K562 (cell line): ENCODE results near the gene DRAXIN. TPM values are rescaled to one million over a fixed set of nuclear protein-coding genes. Genes with fewer than 3 reads are reported as not detected.

Experiments used
- BCOR ChIP-seq: fragments of 450-650 bp; IDR thresholded peaks from 2 replicates; pipeline ENCODE4 v1.6.1; 2016
- CBX2 ChIP-seq: fragments of 200-600 bp; sonication (generic); IDR thresholded peaks from one replicate; pipeline ENCODE4 v1.6.1; 2012; ENCODE audit warnings: mild to moderate bottlenecking, low read length, inconsistent platforms; ENCODE audit not compliant: insufficient read depth, poor library complexity, severe bottlenecking
- CBX3 ChIP-seq, 2 experiments: IDR thresholded peaks; 1 replicate in 1 of 2; 2 replicates in 1 of 2; pipeline ENCODE4 v1.6.1; 2012; ENCODE audit warnings: inconsistent platforms in 2 of 2, low read length in 2 of 2, borderline replicate concordance in 1 of 2, control low read depth in 1 of 2
- CHD4 ChIP-seq: fragments of 200-600 bp; sonication (generic); IDR thresholded peaks from 3 replicates; pipeline ENCODE4 v1.6.1; 2012; ENCODE audit warnings: low read depth, mild to moderate bottlenecking, mixed read lengths, low read length, inconsistent platforms; ENCODE audit not compliant: insufficient read depth, insufficient replicate concordance, poor library complexity, severe bottlenecking
- E2F6 ChIP-seq, 2 experiments: IDR thresholded peaks; 2 replicates each; pipeline ENCODE4 v1.6.1; 2011; ENCODE audit warnings: borderline replicate concordance in 1 of 2, control low read depth in 1 of 2, low read depth in 1 of 2, low read length in 1 of 2, mild to moderate bottlenecking in 1 of 2, mixed read lengths in 1 of 2, moderate library complexity in 1 of 2; ENCODE audit not compliant: insufficient read depth in 1 of 2, insufficient read length in 1 of 2, poor library complexity in 1 of 2, severe bottlenecking in 1 of 2; ENCODE audit errors: extremely low read depth in 1 of 2
- ESRRB ChIP-seq: fragments of 250-450 bp; sonication (Bioruptor Pico); IDR thresholded peaks from 2 replicates; pipeline ENCODE4 v1.5.0; 2020; ENCODE audit warnings: mild to moderate bottlenecking, moderate library complexity, borderline replicate concordance
- HEY1 ChIP-seq: fragments of 250-450 bp; sonication (Bioruptor Pico); IDR thresholded peaks from 2 replicates; pipeline ENCODE4 v1.5.0; 2020; ENCODE audit warnings: mild to moderate bottlenecking, moderate library complexity, borderline replicate concordance
- KLF1 ChIP-seq: fragments of 450-650 bp; IDR thresholded peaks from 2 replicates; pipeline ENCODE4 v1.6.1; 2016; ENCODE audit warnings: missing genetic modification characterization, missing compliant biosample characterization
- KLF13 ChIP-seq: fragments of 450-650 bp; IDR thresholded peaks from 2 replicates; pipeline ENCODE4 v1.6.1; 2016; ENCODE audit warnings: missing genetic modification characterization, low read depth, mild to moderate bottlenecking, missing compliant biosample characterization, moderate library complexity, borderline replicate concordance
- NR4A1 ChIP-seq, 2 experiments: fragments of 250-450 bp in 1 of 2; fragments of 450-650 bp in 1 of 2; sonication (Bioruptor Pico) in 1 of 2; IDR thresholded peaks; 2 replicates each; pipeline versions ENCODE4 v1.4.0 to v1.6.1; 2016 to 2020; ENCODE audit warnings: mild to moderate bottlenecking in 2 of 2, missing compliant biosample characterization in 1 of 2, missing genetic modification characterization in 1 of 2, moderate library complexity in 1 of 2
- VEZF1 ChIP-seq: fragments of 200-800 bp; sonication (Bioruptor generic); IDR thresholded peaks from 2 replicates; pipeline ENCODE4 v1.6.1; 2017; ENCODE audit warnings: missing genetic modification characterization, missing compliant biosample characterization
- ZMIZ1 ChIP-seq, 2 experiments: fragments of 150-350 bp in 1 of 2; IDR thresholded peaks; 2 replicates each; pipeline ENCODE4 v1.6.1; 2012 to 2016; ENCODE audit warnings: low read depth in 2 of 2, low read length in 2 of 2, mild to moderate bottlenecking in 1 of 2, moderate library complexity in 1 of 2
- ZNF324 ChIP-seq: fragments of 250-450 bp; sonication (Bioruptor Pico); IDR thresholded peaks from 2 replicates; pipeline ENCODE4 v1.4.0; 2020; ENCODE audit warnings: mild to moderate bottlenecking
- ZNF41 ChIP-seq: fragments of 250-450 bp; sonication (Bioruptor Pico); conservative IDR thresholded peaks from 2 replicates; pipeline ENCODE4 v1.4.0; 2020; ENCODE audit warnings: mild to moderate bottlenecking
- ZNF444 ChIP-seq: fragments of 250-450 bp; sonication (Bioruptor Pico); IDR thresholded peaks from 2 replicates; pipeline ENCODE4 v1.4.0; 2020; ENCODE audit warnings: mild to moderate bottlenecking, moderate library complexity
- polyA plus RNA-seq, 8 experiments: library from polyadenylated mRNA; depleted of rRNA in 4 of 8; stranded (reverse) in 5 of 8; unstranded in 3 of 8; fragments of >200 nt; fragmentation: Nextera tagmentation in 2 of 8; fragmentation: Illumina TruSeq in 1 of 8; extraction: Ambion mirVana in 2 of 8; extraction: Trizol in 1 of 8; gene quantifications; 2 replicates each; pipeline versions ENCODE4 v1.2.1 to v1.2.3, GENCODE V29; 2011 to 2014; ENCODE audit warnings: inconsistent platforms in 1 of 8, missing spikeins in 1 of 8
- total RNA-seq, 7 experiments: library from RNA; depleted of rRNA in 6 of 7; stranded (reverse); fragments of >200 nt in 6 of 7; fragmentation: Illumina TruSeq in 2 of 7; extraction: Trizol in 2 of 7; gene quantifications; 2 replicates each; pipeline versions ENCODE4 v1.2.1 to v1.2.3, GENCODE V29; 2011 to 2021; ENCODE audit warnings: low replicate concordance in 1 of 7
- TF ChIP-seq, protein P1 (sequence below), 2 experiments: fragments of 450-650 bp in 1 of 2; sonication (generic) in 1 of 2; formaldehyde crosslinking; conservative IDR thresholded peaks; 2 replicates each; pipeline versions ENCODE4 v1.4.0 to v1.8.1; 2020 to 2022; ENCODE audit warnings: mild to moderate bottlenecking in 1 of 2, missing genetic modification reagents in 1 of 2

DRAXIN gene
- total and polyA plus RNA-seq, 9 of the 15 experiments (the other 6 are each of a cell fraction or from before 2014, with no cell fraction given): 0.01 to 0.04 (median 0.01) TPM; not detected in 6

DNA sequence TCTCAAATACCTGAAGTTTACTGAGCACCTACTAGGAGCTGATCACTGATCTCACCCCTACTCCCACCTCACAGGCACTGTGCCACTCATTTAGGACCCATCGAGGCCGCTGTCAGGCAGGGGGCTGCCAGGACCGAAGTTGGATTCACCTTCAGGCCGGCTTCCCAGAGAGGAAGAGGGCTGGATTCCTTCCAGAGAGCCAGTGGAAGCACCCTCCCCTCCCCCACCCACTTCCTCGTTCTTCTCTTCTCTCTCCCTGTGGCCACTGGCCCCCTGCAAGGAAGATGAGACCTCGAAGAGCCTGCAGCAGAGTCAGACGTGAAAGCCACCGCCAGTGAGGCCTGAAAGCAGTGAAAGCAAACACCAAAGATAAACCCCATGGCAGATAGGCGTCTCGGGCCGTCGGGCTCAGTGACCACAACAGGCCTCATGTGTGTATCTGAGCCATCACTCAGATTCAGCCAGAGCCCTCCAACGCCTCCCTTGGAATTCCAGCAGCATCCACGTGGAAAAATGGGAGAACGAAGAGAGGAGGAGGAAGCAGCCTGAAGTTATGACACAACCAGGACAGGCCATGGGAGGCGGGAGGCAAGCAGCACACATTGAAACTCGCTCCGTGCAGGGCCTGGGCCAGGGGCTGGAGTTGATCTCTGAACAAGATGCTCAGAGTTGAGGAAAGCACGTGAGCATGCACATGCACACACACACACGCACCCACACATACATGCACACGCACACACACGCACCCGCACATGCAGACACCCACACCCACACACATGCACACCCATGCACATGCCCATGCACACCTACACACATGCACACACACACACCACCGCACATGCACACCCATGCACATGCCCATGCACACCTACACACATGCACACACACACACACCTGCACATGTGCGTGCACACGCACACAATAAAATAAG lies 38.3 kb downstream of the DRAXIN start (continued):
- TF ChIP-seq VEZF1 (peak; percentile 27; the same call in 1 of the 2 replicates), KLF13 (no peak), CBX3 (IDR thresholded peaks at IDR 0.05; ENCODE audit: borderline replicate concordance in 1 of 2, low read length in 2 of 2) (no peak), CBX2 (no peak), ZNF444 (CRISPR knock-in tag) (no peak), BCOR (peak; percentile 63), ESRRB (CRISPR knock-in tag) (no peak), CHD4 (peak; percentile 70), ZNF41 (CRISPR knock-in tag) (no peak), ZNF324 (no peak), ZMIZ1 (IDR thresholded peaks at IDR 0.05; ENCODE audit: low read depth in 2 of 2, low read length in 2 of 2) (no peak), E2F6 (IDR thresholded peaks at IDR 0.05; ENCODE audit: borderline replicate concordance in 1 of 2, extremely low read depth in 1 of 2, insufficient read depth in 1 of 2, insufficient read length in 1 of 2, low read depth in 1 of 2, low read length in 1 of 2, poor library complexity in 1 of 2, severe bottlenecking in 1 of 2) (peak; percentile 10 to 11), HEY1 (CRISPR knock-in tag) (no peak), NR4A1 (CRISPR knock-in tag; IDR thresholded peaks at IDR 0.05) (peak; percentile 47; the same call in 1 of the 2 replicates), NR4A1 (tag; IDR thresholded peaks at IDR 0.05) (0 out of 2 replicates have a peak, but pooled peaks have one; percentile 21), KLF1 (tag) (no peak)
- TF ChIP-seq, protein P1, sequence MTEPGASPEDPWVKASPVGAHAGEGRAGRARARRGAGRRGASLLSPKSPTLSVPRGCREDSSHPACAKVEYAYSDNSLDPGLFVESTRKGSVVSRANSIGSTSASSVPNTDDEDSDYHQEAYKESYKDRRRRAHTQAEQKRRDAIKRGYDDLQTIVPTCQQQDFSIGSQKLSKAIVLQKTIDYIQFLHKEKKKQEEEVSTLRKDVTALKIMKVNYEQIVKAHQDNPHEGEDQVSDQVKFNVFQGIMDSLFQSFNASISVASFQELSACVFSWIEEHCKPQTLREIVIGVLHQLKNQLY (CRISPR knock-in tag; conservative IDR thresholded peaks at IDR 0.05): no peak
